ENCODE results near the gene COMT. TPM values are rescaled to one million over a fixed set of nuclear protein-coding genes. Genes with fewer than 3 reads are reported as not detected.

The COMT gene
- total RNA-seq, 1 donor from 2014 or later: 403 TPM

DNA sequence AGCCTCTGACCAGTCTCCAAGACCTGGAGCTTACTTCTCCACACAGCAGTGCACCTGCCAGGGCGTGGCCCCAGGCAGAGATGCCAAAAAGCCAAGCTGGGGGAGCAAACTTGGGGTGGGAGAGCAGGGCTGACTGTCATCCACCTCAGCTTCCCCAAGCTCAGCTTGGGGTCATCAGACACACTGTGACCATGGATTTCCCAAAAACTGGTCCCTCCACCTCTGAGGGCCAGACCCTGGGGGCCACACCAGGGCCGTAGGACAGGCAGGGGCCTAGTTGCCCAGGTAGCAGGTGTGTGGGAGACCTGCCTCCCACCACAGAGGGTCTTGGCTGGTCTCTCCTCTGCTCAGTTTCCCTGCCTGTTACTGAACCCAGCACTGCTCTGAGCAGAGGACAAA, 44.4 kb downstream of the COMT start:
- TF ChIP-seq, protein P1, sequence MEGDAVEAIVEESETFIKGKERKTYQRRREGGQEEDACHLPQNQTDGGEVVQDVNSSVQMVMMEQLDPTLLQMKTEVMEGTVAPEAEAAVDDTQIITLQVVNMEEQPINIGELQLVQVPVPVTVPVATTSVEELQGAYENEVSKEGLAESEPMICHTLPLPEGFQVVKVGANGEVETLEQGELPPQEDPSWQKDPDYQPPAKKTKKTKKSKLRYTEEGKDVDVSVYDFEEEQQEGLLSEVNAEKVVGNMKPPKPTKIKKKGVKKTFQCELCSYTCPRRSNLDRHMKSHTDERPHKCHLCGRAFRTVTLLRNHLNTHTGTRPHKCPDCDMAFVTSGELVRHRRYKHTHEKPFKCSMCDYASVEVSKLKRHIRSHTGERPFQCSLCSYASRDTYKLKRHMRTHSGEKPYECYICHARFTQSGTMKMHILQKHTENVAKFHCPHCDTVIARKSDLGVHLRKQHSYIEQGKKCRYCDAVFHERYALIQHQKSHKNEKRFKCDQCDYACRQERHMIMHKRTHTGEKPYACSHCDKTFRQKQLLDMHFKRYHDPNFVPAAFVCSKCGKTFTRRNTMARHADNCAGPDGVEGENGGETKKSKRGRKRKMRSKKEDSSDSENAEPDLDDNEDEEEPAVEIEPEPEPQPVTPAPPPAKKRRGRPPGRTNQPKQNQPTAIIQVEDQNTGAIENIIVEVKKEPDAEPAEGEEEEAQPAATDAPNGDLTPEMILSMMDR (IDR thresholded peaks at IDR 0.05; ENCODE audit: insufficient read depth, low read length, poor library complexity, severe bottlenecking): no peak
- Histone ChIP-seq H3K27me3 (ENCODE audit: control insufficient read depth, insufficient read depth, low read length) (no peaks in the 10 kb centered on the region), H3K4me3 (ENCODE audit: low read depth, low read length) (peak overlapping the region; percentile 69), H3K36me3 (ENCODE audit: control insufficient read depth, insufficient read depth, low read length) (no peaks in the 10 kb centered on the region)
- DNase-seq (ENCODE audit: low read depth): no peak

DNA sequence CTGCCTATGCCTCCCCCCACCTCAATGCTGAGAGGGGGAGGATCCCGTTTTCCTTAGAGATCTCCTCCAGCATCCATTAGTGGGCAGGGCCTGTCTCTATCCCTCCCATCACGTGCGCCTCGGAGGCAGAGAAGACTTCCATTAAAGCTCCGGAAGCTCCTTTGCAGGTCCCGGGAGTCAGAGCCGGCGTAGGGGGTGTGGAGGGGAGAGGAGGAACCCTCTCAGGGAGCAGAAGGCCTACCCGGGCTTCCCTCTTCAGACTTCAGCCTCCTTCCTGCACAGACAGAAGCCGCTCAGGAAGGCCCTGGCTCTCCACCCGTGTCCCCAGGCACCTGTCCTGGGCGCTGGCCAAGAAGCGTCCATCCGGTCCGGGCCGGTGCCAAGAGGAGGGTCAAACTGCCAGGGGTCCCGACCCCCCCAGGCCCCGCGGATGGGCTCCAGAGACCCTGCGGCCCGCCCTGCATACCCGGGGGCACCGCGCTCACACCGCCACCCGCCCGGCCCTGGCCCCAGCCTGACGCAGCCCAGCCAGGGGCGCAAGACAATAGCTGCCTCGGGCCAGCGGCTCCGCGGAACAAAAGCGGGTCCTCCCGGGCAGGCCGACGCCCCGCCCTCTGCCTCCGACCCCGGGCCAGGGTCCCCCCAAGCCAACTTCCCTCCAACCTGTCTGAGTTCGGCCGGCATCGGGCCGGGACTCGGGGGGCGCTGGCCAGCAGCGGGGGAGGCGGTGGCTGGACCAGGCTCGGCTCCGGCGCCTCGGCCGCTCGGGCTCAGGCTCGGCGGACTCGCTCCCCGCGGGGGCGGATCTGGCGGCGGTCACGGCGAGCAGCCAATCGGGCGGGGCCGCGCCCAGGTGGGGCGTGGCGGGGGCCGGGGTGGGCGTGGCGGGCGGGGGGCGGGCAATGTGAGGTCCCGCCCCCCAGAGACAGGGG, 45.1 kb downstream of the COMT start:
- Histone ChIP-seq H3K27me3 (ENCODE audit: control insufficient read depth, insufficient read depth, low read length) (no peaks in the 10 kb centered on the region), H3K4me3 (ENCODE audit: low read depth, low read length) (peak overlapping the region; percentile 69), H3K36me3 (ENCODE audit: control insufficient read depth, insufficient read depth, low read length) (no peaks in the 10 kb centered on the region)
- DNase-seq (ENCODE audit: low read depth): no peak
- TF ChIP-seq, protein P1 (IDR thresholded peaks at IDR 0.05; ENCODE audit: insufficient read depth, low read length, poor library complexity, severe bottlenecking): no peak

DNA sequence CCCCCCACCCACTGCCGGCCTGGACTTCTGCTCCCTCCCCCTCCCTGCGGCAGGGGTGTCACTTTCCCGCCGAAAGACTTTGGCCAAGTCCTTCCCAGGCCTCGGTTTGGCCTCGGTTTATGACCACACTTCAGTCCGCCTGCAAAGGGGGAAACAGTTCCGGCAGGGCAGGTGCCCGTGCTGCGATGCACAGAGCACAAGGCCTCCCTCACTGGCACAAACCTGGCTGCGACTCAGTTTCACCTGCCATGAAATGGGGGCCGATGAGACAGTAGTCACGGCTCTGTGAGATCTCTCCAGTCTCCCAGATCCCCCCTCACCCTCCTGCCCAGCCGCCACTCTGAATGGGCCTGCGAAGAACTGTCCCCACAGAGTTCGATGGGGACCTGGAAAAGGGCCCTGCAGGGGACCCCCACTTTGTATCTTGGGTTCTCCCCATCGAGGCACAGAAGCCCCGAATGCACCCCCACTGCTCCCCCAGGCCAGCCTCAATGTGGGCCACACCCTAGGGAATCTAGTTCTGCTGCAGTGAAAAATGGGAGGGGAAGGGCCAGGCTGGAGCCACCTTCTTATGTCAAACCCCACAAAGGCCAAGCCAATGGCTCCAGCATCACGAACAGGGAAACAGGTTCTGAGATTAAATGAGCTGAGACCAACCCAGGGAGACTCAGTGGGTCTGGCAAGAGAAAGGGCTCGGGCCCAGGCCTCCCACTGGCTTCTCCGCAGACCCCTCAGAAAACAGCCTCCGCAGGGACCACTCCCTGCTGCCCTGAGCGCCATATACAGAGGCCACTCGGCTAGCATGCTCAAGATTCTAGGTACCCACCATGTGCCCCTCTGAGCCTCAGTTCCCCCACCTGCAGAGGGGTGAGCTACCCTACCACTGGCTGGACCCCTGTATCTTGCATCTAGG, 46.1 kb downstream of the COMT start:
- TF ChIP-seq, protein P1 (IDR thresholded peaks at IDR 0.05; ENCODE audit: insufficient read depth, low read length, poor library complexity, severe bottlenecking): no peak
- no peak for DNase-seq (ENCODE audit: low read depth)
- Histone ChIP-seq H3K36me3 (ENCODE audit: control insufficient read depth, insufficient read depth, low read length) (no peaks in the 10 kb centered on the region), H3K4me3 (ENCODE audit: low read depth, low read length) (no peak overlapping the region), H3K27me3 (ENCODE audit: control insufficient read depth, insufficient read depth, low read length) (no peaks in the 10 kb centered on the region)

DNA sequence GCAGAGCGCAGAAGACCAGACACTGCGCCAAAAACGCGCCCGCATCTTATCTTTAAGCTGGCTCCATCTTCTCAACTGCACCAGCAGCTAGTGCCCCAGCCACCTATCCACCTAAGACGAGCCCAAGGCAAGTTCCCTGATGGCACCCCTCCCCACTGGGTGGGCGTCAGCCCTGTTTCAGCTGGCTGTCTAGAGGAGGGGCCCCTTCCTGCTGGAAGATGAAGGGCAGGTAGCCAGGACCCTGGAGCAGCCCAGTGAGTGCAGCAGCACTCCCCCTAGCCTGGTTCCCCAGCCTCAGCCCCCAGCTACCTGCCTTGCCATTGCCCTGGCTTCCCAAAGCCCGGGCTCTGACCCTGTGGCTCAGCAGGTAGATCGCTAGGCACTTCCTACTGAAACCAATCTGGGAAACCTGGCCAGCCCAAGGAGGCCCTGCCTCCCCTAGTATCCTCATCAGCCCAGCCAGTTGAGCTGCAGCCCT, 46.8 kb downstream of the COMT start:
- TF ChIP-seq, protein P1 (IDR thresholded peaks at IDR 0.05; ENCODE audit: insufficient read depth, low read length, poor library complexity, severe bottlenecking): no peak
- DNase-seq (ENCODE audit: low read depth): no peak
- H3K27me3 ChIP-seq (ENCODE audit: control insufficient read depth, insufficient read depth, low read length): no peaks in the 10 kb centered on the region
- H3K4me3 ChIP-seq (ENCODE audit: low read depth, low read length): no peak overlapping the region
- H3K36me3 ChIP-seq (ENCODE audit: control insufficient read depth, insufficient read depth, low read length): no peaks in the 10 kb centered on the region

DNA sequence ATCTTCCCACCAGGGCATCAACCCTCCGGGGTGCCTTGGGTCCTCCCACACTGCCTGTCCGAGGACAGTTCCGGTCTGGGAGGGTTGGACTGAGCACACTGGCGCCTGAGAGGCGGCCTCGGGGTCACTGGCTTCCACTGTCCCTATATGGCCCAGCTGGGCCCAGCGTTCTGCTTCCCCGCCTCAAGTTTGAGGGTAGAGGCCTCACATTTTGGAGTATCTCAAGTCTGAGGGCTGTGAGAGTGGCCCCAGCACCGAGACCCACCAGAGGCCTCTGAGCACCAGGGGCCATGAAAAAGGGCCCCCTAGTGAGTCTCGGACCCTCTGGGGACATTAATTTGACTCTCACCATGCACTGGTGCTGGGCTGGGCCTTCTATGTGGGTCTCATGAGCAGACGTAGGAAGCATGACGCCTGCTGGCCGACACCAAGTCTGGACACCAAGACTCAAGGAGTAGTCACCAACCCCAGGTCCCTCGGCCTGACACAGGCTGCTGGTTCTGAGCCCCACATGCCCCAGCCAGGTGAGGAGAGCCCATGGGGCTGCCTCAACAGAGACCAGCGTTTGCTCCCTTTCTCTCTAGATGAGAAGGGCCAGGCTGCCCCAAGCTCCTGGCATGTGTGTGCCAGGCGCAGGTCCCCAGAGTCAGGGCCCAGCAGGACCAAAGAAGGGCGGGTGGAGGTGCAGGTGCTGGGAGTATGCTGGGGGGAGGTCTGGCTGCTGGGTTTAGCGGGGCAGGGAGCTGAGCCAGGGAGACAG, 47.6 kb downstream of the COMT start:
- no peak for DNase-seq (ENCODE audit: low read depth)
- H3K36me3 ChIP-seq (ENCODE audit: control insufficient read depth, insufficient read depth, low read length): no peaks in the 10 kb centered on the region
- TF ChIP-seq, protein P1 (IDR thresholded peaks at IDR 0.05; ENCODE audit: insufficient read depth, low read length, poor library complexity, severe bottlenecking): no peak

More for the DNA sequence above, 47.6 kb downstream of the COMT start:
- no peaks in the 10 kb centered on the region for H3K27me3 ChIP-seq (ENCODE audit: control insufficient read depth, insufficient read depth, low read length)
- no peak overlapping the region for H3K4me3 ChIP-seq (ENCODE audit: low read depth, low read length)
